Bronchial epithelial cell (primary cell): ENCODE results near the gene AMPD2. TPM values are rescaled to one million over a fixed set of nuclear protein-coding genes. Genes with fewer than 3 reads are reported as not detected.

Experiments
- DNase-seq: peaks from one replicate; pipeline ENCODE4 v3.0.0-alpha.2; 2010; ENCODE audit warnings: low read depth
- FAIRE-seq: peaks from 2 replicates; lab custom pipeline; 2011; peaks lifted over from hg19 to GRCh38; lab: Jason Lieb, UNC
- H3K27me3 ChIP-seq: 2 replicates; pipeline ENCODE4 v1.5.1; 2011; ENCODE audit warnings: low read length; ENCODE audit not compliant: control insufficient read depth, insufficient read depth
- H3K36me3 ChIP-seq: 2 replicates; pipeline ENCODE4 v1.5.1; 2011; ENCODE audit warnings: low read length; ENCODE audit not compliant: control insufficient read depth, insufficient read depth
- H3K4me3 ChIP-seq: 2 replicates; pipeline ENCODE4 v1.5.1; 2011; ENCODE audit warnings: mild to moderate bottlenecking, low read depth, low read length, control low read depth
- total RNA-seq: library from RNA; depleted of rRNA; stranded (reverse); fragments of >200 nt; gene quantifications from 2 replicates; pipeline ENCODE4 v1.2.1, GENCODE V29; 2014
- TF ChIP-seq, protein P1 (sequence below): IDR thresholded peaks from 2 replicates; pipeline ENCODE4 v1.5.1; 2011; ENCODE audit warnings: mild to moderate bottlenecking, moderate library complexity, low read length, control low read depth, inconsistent platforms; ENCODE audit not compliant: insufficient read depth, severe bottlenecking

AMPD2 gene
- total RNA-seq, 1 donor from 2014 or later: 21.9 TPM

- Histone ChIP-seq H3K36me3 (no peaks in the 10 kb centered on the region), H3K27me3 (no peaks in the 10 kb centered on the region), H3K4me3 (no peak overlapping the region)
- TF ChIP-seq, protein P1, sequence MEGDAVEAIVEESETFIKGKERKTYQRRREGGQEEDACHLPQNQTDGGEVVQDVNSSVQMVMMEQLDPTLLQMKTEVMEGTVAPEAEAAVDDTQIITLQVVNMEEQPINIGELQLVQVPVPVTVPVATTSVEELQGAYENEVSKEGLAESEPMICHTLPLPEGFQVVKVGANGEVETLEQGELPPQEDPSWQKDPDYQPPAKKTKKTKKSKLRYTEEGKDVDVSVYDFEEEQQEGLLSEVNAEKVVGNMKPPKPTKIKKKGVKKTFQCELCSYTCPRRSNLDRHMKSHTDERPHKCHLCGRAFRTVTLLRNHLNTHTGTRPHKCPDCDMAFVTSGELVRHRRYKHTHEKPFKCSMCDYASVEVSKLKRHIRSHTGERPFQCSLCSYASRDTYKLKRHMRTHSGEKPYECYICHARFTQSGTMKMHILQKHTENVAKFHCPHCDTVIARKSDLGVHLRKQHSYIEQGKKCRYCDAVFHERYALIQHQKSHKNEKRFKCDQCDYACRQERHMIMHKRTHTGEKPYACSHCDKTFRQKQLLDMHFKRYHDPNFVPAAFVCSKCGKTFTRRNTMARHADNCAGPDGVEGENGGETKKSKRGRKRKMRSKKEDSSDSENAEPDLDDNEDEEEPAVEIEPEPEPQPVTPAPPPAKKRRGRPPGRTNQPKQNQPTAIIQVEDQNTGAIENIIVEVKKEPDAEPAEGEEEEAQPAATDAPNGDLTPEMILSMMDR: no peak
- DNase-seq: no peak
- FAIRE-seq: no peak
These were observed 23.0 kb downstream of the AMPD2 start for GRCh38 chr1:109642626-109643025.

DNA sequence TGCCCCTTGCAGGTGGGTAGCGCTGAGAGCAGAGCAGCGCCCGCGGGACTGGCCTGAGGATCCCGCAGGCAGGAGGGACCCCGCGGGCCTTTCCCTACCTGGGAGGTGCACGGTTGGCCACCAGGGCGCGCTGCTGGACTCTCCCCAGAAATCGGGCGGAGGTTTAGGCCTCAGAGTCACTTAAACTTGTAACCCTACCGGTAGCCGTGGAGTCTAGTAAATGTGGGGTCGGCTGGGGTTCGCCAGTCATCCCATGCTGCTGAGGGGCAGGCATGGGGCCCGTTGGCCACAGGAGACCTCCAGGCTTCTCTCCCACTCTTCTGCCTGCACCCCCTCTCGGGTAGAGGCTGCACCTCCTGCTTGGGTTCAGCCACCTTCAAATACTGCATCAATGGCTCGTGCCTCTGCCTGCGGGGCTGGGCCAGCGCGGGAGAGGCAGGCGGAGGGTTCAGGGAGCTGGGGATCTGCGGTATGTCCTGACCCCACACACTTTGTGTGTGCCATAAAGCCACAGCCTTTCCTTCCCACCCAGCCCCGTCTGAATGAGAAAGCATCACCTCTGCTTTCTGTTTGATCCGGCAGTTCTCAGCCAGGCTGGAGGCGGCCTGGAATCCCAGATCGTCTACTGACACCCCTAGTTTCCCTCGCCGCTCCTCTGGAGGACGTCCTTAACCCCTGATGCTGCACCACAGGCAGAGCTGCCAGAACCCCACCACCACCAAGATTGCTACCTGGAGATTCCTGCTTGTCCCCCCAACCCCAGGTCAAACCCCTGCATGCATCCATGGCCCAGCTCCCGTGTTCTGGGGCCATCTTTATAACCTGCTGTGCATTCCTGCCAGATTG lies 24.0 kb downstream of the AMPD2 start:
- H3K27me3 ChIP-seq: no peaks in the 10 kb centered on the region
- H3K4me3 ChIP-seq: no peak overlapping the region
- no peaks in the 10 kb centered on the region for H3K36me3 ChIP-seq
- FAIRE-seq: no peak
- TF ChIP-seq, protein P1: peak; percentile 97
- DNase-seq: peak; percentile 39

DNA sequence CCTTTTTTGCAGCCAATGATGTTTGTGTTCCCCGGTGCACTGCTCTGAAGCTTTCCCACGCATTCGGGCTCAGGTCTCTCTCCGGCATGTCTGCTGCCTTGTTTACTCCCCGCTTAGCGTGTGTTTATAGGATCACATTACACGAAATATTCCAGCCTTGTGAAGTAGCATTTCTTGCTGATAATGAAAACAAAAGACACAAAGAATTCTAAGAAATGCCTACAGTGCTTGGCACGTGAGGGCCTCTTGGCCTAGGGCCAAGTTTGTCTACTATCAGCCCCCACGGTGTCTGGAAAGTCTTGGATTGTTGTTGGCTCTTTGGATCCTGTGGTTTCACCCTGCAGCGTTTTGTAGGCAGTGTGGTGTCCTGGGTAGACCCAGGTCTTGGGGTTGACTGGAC lies 25.0 kb downstream of the AMPD2 start:
- DNase-seq (no peak), FAIRE-seq (no peak)
- TF ChIP-seq, protein P1: no peak
- Histone ChIP-seq H3K4me3 (no peak overlapping the region), H3K36me3 (no peaks in the 10 kb centered on the region), H3K27me3 (no peaks in the 10 kb centered on the region)

DNA sequence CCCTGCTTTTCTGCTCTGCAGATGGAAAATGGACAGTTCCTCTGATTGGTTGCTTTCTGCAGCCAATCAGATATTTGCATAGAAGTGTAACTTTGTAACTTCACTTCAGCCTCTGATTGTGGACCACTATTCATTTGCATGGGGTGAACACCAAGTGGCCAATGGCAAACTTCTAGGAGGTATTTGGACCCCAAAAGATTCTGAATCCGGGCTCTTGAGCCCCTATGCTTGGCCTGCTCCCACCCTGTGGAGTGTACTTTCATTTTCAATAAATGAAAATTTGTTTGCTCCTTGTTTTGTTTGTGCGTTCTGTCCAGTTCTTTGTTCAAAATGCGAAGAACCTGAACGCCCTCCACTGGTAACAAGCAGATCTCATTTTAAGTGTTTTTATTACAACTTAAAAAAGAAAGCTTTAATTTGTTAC lies 29.9 kb downstream of the AMPD2 start:
- FAIRE-seq (no peak), DNase-seq (no peak)
- TF ChIP-seq, protein P1: no peak
- no peaks in the 10 kb centered on the region for H3K36me3 ChIP-seq
- no peak overlapping the region for H3K4me3 ChIP-seq
- no peaks in the 10 kb centered on the region for H3K27me3 ChIP-seq

DNA sequence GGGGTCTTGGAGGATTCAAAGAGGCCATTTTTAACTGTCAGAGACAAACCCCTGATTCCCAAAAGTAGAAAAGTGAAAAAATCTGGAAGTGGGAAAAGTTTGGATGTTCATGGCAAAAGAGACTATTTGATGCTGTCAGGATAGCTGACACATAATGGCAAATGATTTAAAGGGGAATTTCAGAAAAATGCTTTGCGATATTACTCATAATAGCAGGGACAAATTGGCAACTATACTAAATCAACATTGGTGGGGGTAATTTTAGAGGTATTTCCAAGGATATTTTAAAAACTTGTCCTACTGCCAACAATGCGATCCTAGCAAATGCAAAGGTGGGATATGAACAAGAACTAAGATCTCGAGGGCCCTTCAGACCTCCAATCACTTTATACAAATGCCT lies 31.0 kb downstream of the AMPD2 start:
- peak; percentile 15 for DNase-seq
- FAIRE-seq: no peak

More for the DNA sequence above, 31.0 kb downstream of the AMPD2 start:
- no peaks in the 10 kb centered on the region for H3K36me3 ChIP-seq
- H3K4me3 ChIP-seq: no peak overlapping the region
- H3K27me3 ChIP-seq: no peaks in the 10 kb centered on the region
- TF ChIP-seq, protein P1: no peak
